ENCODE measurements around the gene HBM. TPM values are rescaled to one million over a fixed set of nuclear protein-coding genes. Genes with fewer than 3 reads are reported as not detected.
"Not testable (repeated sequence)": the region's sequence is repeated elsewhere in the genome, so short reads cannot be mapped to it uniquely, and the experiment has no call there.

The HBM gene
- total RNA-seq (2014; rRNA removed): not detected in 2 replicates
- not detected for polyA plus RNA-seq (2012)

- DNase-seq (ENCODE audit: low read depth): no peak
These were observed at the start of gene HBM for GRCh38 chr16:165539-166374. TSS of gene HBM (plus strand) at chr16:165978. CDS start at chr16:165998, 20 bp downstream.

- DNase-seq (ENCODE audit: low read depth): no peak
These were observed 49.8 kb upstream of the HBM start for GRCh38 chr16:116015-116414.

GRCh38 chr16:117379-118365 is 48.1 kb upstream of the HBM start:
- DNase-seq (ENCODE audit: low read depth): peak; percentile 43

GRCh38 chr16:118857-119256 is 46.9 kb upstream of the HBM start:
- no peak for DNase-seq (ENCODE audit: low read depth)

- no peak for DNase-seq (ENCODE audit: low read depth)
These were observed 46.5 kb upstream of the HBM start for GRCh38 chr16:119295-119694.

- DNase-seq (ENCODE audit: low read depth): no peak
These were observed 45.8 kb upstream of the HBM start for GRCh38 chr16:119835-120491.

GRCh38 chr16:120756-121155 is 45.0 kb upstream of the HBM start:
- DNase-seq (ENCODE audit: low read depth): no peak

GRCh38 chr16:122361-122760 is 43.4 kb upstream of the HBM start:
- DNase-seq (ENCODE audit: low read depth): no peak

- not testable (repeated sequence) for DNase-seq (ENCODE audit: low read depth)
These were observed 42.0 kb upstream of the HBM start for GRCh38 chr16:123558-124350.

- DNase-seq (ENCODE audit: low read depth): no peak
These were observed 40.8 kb upstream of the HBM start for GRCh38 chr16:125011-125410.

- DNase-seq (ENCODE audit: low read depth): no peak
These were observed 36.7 kb upstream of the HBM start for GRCh38 chr16:129075-129474.

GRCh38 chr16:130533-131173 is 35.1 kb upstream of the HBM start:
- DNase-seq (ENCODE audit: low read depth): no peak

- DNase-seq (ENCODE audit: low read depth): no peak
These were observed 33.7 kb upstream of the HBM start for GRCh38 chr16:132120-132519.

GRCh38 chr16:133716-134115 is 32.1 kb upstream of the HBM start:
- DNase-seq (ENCODE audit: low read depth): no peak

- no peak for DNase-seq (ENCODE audit: low read depth)
These were observed 27.7 kb upstream of the HBM start for GRCh38 chr16:138049-138417.

- no peak for DNase-seq (ENCODE audit: low read depth)
These were observed 25.5 kb upstream of the HBM start for GRCh38 chr16:140175-140857.

- DNase-seq (ENCODE audit: low read depth): no peak
These were observed 23.3 kb upstream of the HBM start for GRCh38 chr16:142405-142967.

GRCh38 chr16:143047-143446 is 22.7 kb upstream of the HBM start:
- DNase-seq (ENCODE audit: low read depth): no peak

- DNase-seq (ENCODE audit: low read depth): peak; percentile 20
These were observed 22.3 kb upstream of the HBM start for GRCh38 chr16:143456-143855.
